ENCODE results near the gene KRTAP5-10.
"Not testable (repeated sequence)": the region's sequence is repeated elsewhere in the genome, so short reads cannot be mapped to it uniquely, and the experiment has no call there.

DNA sequence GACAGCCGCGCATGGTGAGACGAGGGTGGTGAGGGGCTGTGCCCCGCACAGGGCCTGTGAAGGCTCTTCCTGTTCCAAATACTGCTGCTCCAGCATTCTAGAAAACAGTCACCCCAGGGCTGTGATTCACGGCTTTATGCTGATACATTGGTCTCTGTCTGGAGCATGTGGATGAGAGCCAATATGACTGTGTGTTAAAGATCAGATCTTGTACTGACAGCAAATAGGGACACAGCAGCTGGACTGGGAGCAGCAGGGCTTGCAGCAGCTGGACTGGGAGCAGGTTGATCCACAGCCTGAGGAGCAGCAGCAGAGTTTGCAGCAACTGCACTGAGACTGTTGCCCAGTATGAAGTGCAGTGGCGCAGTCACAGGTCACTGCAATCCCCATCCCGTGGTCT, 14.2 kb downstream of the KRTAP5-10 start:
- TF ChIP-seq, protein P1, sequence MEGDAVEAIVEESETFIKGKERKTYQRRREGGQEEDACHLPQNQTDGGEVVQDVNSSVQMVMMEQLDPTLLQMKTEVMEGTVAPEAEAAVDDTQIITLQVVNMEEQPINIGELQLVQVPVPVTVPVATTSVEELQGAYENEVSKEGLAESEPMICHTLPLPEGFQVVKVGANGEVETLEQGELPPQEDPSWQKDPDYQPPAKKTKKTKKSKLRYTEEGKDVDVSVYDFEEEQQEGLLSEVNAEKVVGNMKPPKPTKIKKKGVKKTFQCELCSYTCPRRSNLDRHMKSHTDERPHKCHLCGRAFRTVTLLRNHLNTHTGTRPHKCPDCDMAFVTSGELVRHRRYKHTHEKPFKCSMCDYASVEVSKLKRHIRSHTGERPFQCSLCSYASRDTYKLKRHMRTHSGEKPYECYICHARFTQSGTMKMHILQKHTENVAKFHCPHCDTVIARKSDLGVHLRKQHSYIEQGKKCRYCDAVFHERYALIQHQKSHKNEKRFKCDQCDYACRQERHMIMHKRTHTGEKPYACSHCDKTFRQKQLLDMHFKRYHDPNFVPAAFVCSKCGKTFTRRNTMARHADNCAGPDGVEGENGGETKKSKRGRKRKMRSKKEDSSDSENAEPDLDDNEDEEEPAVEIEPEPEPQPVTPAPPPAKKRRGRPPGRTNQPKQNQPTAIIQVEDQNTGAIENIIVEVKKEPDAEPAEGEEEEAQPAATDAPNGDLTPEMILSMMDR (IDR thresholded peaks at IDR 0.05), result not testable (repeated sequence)
- TF ChIP-seq POLR2A (IDR thresholded peaks at IDR 0.05), result not testable (repeated sequence)
